Neural cell (in vitro differentiated cells): ENCODE data around the gene PTGER4. TPM values are rescaled to one million over a fixed set of nuclear protein-coding genes. Genes with fewer than 3 reads are reported as not detected.

Source experiments
- H2AFZ ChIP-seq: fragments of 200-600, 300-800 bp; sonication (generic), shearing (Covaris generic); 2 replicates; pipeline ENCODE4 v1.6.0; 2014; ENCODE audit warnings: low read depth, mild to moderate bottlenecking, antibody characterized with exemption, low read length, moderate library complexity
- H3F3A ChIP-seq: fragments of 200-600 bp; shearing (Covaris generic); 2 replicates; pipeline ENCODE4 v1.6.1; 2016; ENCODE audit warnings: mild to moderate bottlenecking, moderate library complexity, mixed read lengths, antibody characterized with exemption, low read length; ENCODE audit not compliant: insufficient read depth, poor library complexity, severe bottlenecking
- H3K27ac ChIP-seq: fragments of 200-600, 300-800 bp; sonication (generic), shearing (Covaris generic); 2 replicates; pipeline ENCODE4 v1.5.1; 2014; ENCODE audit warnings: mild to moderate bottlenecking, low read length, moderate library complexity
- H3K27me3 ChIP-seq: fragments of 300-800, 200-600 bp; sonication (generic), shearing (Covaris generic); 2 replicates; pipeline ENCODE4 v1.6.0; 2014; ENCODE audit warnings: mild to moderate bottlenecking, low read depth, low read length, moderate library complexity; ENCODE audit not compliant: insufficient read depth
- H3K36me3 ChIP-seq: fragments of 300-800, 200-600 bp; sonication (generic), shearing (Covaris generic); 2 replicates; pipeline ENCODE4 v1.5.1; 2014; ENCODE audit warnings: mild to moderate bottlenecking, antibody characterized with exemption, low read length, moderate library complexity; ENCODE audit not compliant: insufficient read depth
- H3K4me2 ChIP-seq: fragments of 300-800, 200-600 bp; sonication (generic), shearing (Covaris generic); 2 replicates; pipeline ENCODE4 v1.6.0; 2014; ENCODE audit warnings: mild to moderate bottlenecking, low read length
- H3K4me3 ChIP-seq: fragments of 300-800, 200-600 bp; sonication (generic), shearing (Covaris generic); 2 replicates; pipeline ENCODE4 v1.5.1; 2014; ENCODE audit warnings: mild to moderate bottlenecking, low read length, moderate library complexity
- H3K79me2 ChIP-seq: fragments of 200-600 bp; shearing (Covaris generic); replicated peaks from 2 replicates; pipeline ENCODE4 v1.6.0; 2014; ENCODE audit warnings: mild to moderate bottlenecking, low read length, moderate library complexity; ENCODE audit not compliant: insufficient read depth
- H3K9ac ChIP-seq: fragments of 300-800, 200-600 bp; sonication (generic), shearing (Covaris generic); 2 replicates; pipeline ENCODE4 v1.6.1; 2016; ENCODE audit warnings: mild to moderate bottlenecking, low read length, mixed read lengths
- H3K9me2 ChIP-seq: fragments of 200-600 bp; shearing (Covaris generic); 2 replicates; pipeline ENCODE4 v1.6.1; 2016; ENCODE audit warnings: mild to moderate bottlenecking, low read length, mixed read lengths; ENCODE audit not compliant: insufficient read depth
- H3K9me3 ChIP-seq: fragments of 200-600, 300-800 bp; sonication (generic), shearing (Covaris generic); 2 replicates; pipeline ENCODE4 v1.6.1; 2016; ENCODE audit warnings: mild to moderate bottlenecking, mixed run types, low read length, moderate library complexity, mixed read lengths
- H4K20me1 ChIP-seq: fragments of 200-600 bp; shearing (Covaris generic); 2 replicates; pipeline ENCODE4 v1.6.1; 2016; ENCODE audit warnings: mild to moderate bottlenecking, mixed run types; ENCODE audit not compliant: insufficient read depth
- CTCF ChIP-seq: fragments of 450-650 bp; IDR thresholded peaks from 2 replicates; pipeline ENCODE4 v1.5.1; 2014; ENCODE audit warnings: antibody characterized with exemption, mild to moderate bottlenecking, moderate library complexity; ENCODE audit not compliant: poor library complexity, severe bottlenecking
- EP300 ChIP-seq: fragments of 450-650 bp; conservative IDR thresholded peaks from 2 replicates; pipeline ENCODE4 v1.6.1; 2014; ENCODE audit warnings: antibody characterized with exemption, mild to moderate bottlenecking, moderate library complexity; ENCODE audit not compliant: poor library complexity, severe bottlenecking
- EZH2 ChIP-seq: fragments of 200-600, 300-800 bp; shearing (Covaris generic), sonication (generic); IDR thresholded peaks from 2 replicates; pipeline ENCODE4 v1.6.1; 2014; ENCODE audit warnings: antibody characterized with exemption, low read length, borderline replicate concordance, mild to moderate bottlenecking; ENCODE audit not compliant: insufficient read depth, poor library complexity, severe bottlenecking
- MXI1 ChIP-seq: fragments of 450-650 bp; conservative IDR thresholded peaks from 2 replicates; pipeline ENCODE4 v1.6.1; 2014; ENCODE audit warnings: antibody characterized with exemption, mild to moderate bottlenecking; ENCODE audit not compliant: poor library complexity, severe bottlenecking
- POLR2AphosphoS5 ChIP-seq: IDR thresholded peaks from 2 replicates; pipeline ENCODE4 v1.6.1; 2012
- RAD21 ChIP-seq: fragments of 450-650 bp; conservative IDR thresholded peaks from 2 replicates; pipeline ENCODE4 v1.6.1; 2014; ENCODE audit warnings: antibody characterized with exemption, mild to moderate bottlenecking, moderate library complexity
- SMC3 ChIP-seq: fragments of 450-650 bp; conservative IDR thresholded peaks from 2 replicates; pipeline ENCODE4 v1.6.1; 2014; ENCODE audit warnings: antibody characterized with exemption, mild to moderate bottlenecking, moderate library complexity; ENCODE audit not compliant: poor library complexity
- TAF1 ChIP-seq: IDR thresholded peaks from 2 replicates; pipeline ENCODE4 v1.6.1; 2012; ENCODE audit warnings: low read depth
- polyA plus RNA-seq: library from polyadenylated mRNA; depleted of rRNA; stranded (reverse); fragments of >200 nt; gene quantifications from 2 replicates; pipeline ENCODE4 v1.2.3, GENCODE V29; 2014
- TF ChIP-seq, protein P1 (sequence below): IDR thresholded peaks from 2 replicates; pipeline ENCODE4 v1.6.1; 2012; ENCODE audit warnings: borderline replicate concordance

PTGER4 gene
- polyA plus RNA-seq, 1 donor from 2014 or later = 6.2 TPM

DNA sequence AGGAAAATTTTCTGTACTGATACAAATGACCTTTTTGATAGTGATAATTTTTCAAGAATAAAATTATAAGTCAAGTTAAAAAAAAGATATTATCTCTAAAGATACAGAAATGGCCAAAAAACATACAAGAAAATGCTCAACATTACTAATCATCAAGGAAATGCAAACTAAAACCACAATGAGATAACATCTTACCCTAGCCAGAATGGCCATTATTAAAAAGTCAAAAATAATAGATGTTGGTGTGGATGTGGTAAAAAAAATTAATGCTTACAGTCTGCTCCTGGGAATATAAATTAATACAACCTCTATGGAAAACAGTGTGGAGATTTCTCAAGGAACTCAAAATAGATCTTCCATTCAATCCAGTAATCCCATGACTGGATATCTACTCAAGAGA is 22.9 kb upstream of the PTGER4 start:
- no peak overlapping the region for H2AFZ ChIP-seq
- TF ChIP-seq EZH2 (no peak), RAD21 (no peak), EP300 (no peak), POLR2AphosphoS5 (no peak), CTCF (no peak), TAF1 (no peak), SMC3 (no peak), MXI1 (no peak)
- TF ChIP-seq, protein P1, sequence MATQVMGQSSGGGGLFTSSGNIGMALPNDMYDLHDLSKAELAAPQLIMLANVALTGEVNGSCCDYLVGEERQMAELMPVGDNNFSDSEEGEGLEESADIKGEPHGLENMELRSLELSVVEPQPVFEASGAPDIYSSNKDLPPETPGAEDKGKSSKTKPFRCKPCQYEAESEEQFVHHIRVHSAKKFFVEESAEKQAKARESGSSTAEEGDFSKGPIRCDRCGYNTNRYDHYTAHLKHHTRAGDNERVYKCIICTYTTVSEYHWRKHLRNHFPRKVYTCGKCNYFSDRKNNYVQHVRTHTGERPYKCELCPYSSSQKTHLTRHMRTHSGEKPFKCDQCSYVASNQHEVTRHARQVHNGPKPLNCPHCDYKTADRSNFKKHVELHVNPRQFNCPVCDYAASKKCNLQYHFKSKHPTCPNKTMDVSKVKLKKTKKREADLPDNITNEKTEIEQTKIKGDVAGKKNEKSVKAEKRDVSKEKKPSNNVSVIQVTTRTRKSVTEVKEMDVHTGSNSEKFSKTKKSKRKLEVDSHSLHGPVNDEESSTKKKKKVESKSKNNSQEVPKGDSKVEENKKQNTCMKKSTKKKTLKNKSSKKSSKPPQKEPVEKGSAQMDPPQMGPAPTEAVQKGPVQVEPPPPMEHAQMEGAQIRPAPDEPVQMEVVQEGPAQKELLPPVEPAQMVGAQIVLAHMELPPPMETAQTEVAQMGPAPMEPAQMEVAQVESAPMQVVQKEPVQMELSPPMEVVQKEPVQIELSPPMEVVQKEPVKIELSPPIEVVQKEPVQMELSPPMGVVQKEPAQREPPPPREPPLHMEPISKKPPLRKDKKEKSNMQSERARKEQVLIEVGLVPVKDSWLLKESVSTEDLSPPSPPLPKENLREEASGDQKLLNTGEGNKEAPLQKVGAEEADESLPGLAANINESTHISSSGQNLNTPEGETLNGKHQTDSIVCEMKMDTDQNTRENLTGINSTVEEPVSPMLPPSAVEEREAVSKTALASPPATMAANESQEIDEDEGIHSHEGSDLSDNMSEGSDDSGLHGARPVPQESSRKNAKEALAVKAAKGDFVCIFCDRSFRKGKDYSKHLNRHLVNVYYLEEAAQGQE = no peak
- no peak overlapping the region for H3K9ac ChIP-seq
- H3K27ac ChIP-seq = no peak overlapping the region
- H3K79me2 ChIP-seq = no peaks in the 10 kb centered on the region
- H4K20me1 ChIP-seq = no peaks in the 10 kb centered on the region
- H3K4me2 ChIP-seq = no peak overlapping the region
- H3K4me3 ChIP-seq = no peak overlapping the region
- H3K9me2 ChIP-seq = no peaks in the 10 kb centered on the region
- H3K36me3 ChIP-seq = no peaks in the 10 kb centered on the region
- H3K27me3 ChIP-seq = no peaks in the 10 kb centered on the region
- H3K9me3 ChIP-seq = no peaks in the 10 kb centered on the region
- H3F3A ChIP-seq = no peaks in the 10 kb centered on the region

DNA sequence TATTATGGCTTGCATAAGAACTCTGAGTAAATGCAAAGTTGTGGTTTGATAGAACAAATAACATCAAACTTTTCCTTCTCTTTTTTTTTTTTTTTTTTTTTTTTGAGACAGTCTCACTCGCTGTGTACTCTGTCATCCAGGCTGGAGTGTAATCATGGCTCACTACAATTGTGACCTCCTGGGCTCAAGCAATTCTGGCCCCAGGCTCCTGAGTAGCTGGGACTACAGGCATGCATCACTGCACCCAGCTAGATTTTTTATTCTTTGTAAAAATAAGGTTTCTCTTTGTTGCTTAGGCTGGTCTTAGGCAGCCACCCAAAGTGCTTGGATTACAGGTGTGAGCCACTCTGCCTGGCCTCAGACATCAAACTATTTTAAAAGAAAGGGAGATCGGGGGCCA is 19.0 kb upstream of the PTGER4 start:
- H3K4me2 ChIP-seq = no peak overlapping the region

More for the DNA sequence above, 19.0 kb upstream of the PTGER4 start:
- Histone ChIP-seq H4K20me1 (no peaks in the 10 kb centered on the region), H3K27ac (no peak overlapping the region), H3F3A (no peaks in the 10 kb centered on the region), H3K4me3 (no peak overlapping the region), H3K36me3 (no peaks in the 10 kb centered on the region), H3K9ac (no peak overlapping the region), H3K9me3 (no peaks in the 10 kb centered on the region), H3K27me3 (no peaks in the 10 kb centered on the region), H3K9me2 (no peaks in the 10 kb centered on the region), H2AFZ (no peak overlapping the region), H3K79me2 (no peaks in the 10 kb centered on the region)
- TF ChIP-seq RAD21 (no peak), EZH2 (no peak), EP300 (no peak), TAF1 (no peak), SMC3 (no peak), POLR2AphosphoS5 (no peak), CTCF (no peak), MXI1 (no peak)
- TF ChIP-seq, protein P1 = no peak
